ENCODE measurements around the gene EDNRA.

The EDNRA gene

GRCh38 chr4:147546349-147546748 lies 65.5 kb downstream of the EDNRA start:
- CTCF ChIA-PET = interaction anchor here (0.6 to 1.1 kb wide), 3 partner anchors 25 to 28 kb away, joined by 3 read pairs; no protein-coding TSS in a partner anchor

DNA sequence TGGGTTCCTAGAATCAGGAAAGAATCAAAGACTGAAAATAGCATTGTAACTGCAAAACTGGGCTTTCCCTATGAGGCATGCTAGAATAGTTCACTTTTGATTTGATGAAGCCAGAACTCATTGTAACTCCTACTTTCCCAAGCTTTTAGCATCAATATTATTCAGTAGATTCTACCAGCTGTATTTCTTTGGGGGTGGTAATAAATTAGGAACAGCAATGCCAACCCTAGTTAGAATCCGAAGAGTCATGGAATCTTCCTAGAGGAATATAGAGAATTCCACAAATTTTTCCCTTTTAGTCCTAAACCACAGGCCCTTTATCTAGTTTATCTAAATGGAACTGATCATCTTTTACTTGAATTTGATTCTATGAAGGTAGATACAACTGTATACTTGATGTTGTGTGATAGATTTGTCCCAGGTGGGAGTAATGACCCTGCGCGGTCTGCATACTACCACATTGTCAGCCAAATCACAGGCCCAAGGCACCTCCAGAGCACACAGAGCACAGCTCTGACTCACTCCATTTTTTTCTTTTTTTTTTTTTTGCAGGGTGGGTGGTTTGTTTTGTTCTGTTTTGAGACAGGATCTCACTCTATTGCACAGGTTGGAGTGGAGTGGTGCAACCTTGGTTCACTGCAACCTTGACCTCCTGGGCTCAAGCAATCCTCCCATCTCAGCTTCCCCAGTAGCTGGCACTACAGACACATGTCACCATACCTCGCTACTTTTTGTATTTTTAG lies 66.6 kb downstream of the EDNRA start:
- no peak for DNase-seq (ENCODE audit: extremely low spot score)
- ChIA-PET CTCF (interaction anchor here (1.1 kb wide), 1 partner anchor 24 kb away, joined by 3 read pairs; no protein-coding TSS in a partner anchor), POLR2A (no interaction called here)
- TF ChIP-seq FOXM1 (IDR thresholded peaks at IDR 0.05; ENCODE audit: borderline replicate concordance) (no peak), ARNT (IDR thresholded peaks at IDR 0.05) (no peak), TARDBP (IDR thresholded peaks at IDR 0.05) (no peak), FOXK2 (IDR thresholded peaks at IDR 0.05) (no peak), SUZ12 (IDR thresholded peaks at IDR 0.05) (no peak), ELF4 (IDR thresholded peaks at IDR 0.05) (no peak), SP1 (IDR thresholded peaks at IDR 0.05) (no peak), ZNF384 (IDR thresholded peaks at IDR 0.05) (no peak), L3MBTL2 (conservative IDR thresholded peaks at IDR 0.05) (no peak), FOXA1 (IDR thresholded peaks at IDR 0.05) (no peak), LEF1 (IDR thresholded peaks at IDR 0.05; ENCODE audit: borderline replicate concordance) (no peak), NFRKB (IDR thresholded peaks at IDR 0.05) (no peak), CTBP1 (IDR thresholded peaks at IDR 0.05; ENCODE audit: borderline replicate concordance) (no peak), BHLHE40 (IDR thresholded peaks at IDR 0.05; ENCODE audit: borderline replicate concordance) (no peak)

More at GRCh38 chr4:147546349-147546748, 65.5 kb downstream of the EDNRA start:
- TF ChIP-seq ZNF384 (IDR thresholded peaks at IDR 0.05) (no peak), SUZ12 (IDR thresholded peaks at IDR 0.05) (no peak), NFRKB (IDR thresholded peaks at IDR 0.05) (no peak), FOXA1 (IDR thresholded peaks at IDR 0.05) (no peak), LEF1 (IDR thresholded peaks at IDR 0.05; ENCODE audit: borderline replicate concordance) (no peak), HDGF (IDR thresholded peaks at IDR 0.05; ENCODE audit: borderline replicate concordance) (no peak)
- no peak for DNase-seq (ENCODE audit: extremely low spot score)
- POLR2A ChIA-PET = no interaction called here

DNA sequence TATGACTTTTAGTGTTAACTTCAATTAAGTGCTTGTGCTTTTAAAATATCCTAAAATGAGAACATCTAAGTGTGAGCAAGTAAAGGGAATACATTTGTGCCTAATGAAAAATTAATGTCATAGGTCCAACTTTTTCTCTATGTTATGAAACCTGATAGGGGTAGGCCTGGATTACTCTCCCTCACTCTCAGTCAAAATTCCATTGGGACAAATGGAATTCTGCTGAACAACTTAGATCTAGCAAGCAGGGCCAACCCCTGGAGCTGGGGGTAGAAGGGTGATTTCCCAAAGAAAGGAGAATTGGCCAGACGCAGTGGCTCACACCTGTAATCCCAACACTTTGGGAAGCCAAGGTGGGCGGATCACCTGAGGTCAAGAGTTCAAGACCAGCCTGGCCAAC lies 67.4 kb downstream of the EDNRA start:
- ChIA-PET POLR2A (interaction anchor here (1.1 kb wide), 1 partner anchor 136 kb away, joined by 3 read pairs; the partner anchor contains the start of gene PRMT9), CTCF (no interaction called here)
- DNase-seq (ENCODE audit: extremely low spot score) = no peak
- TF ChIP-seq LEF1 (IDR thresholded peaks at IDR 0.05; ENCODE audit: borderline replicate concordance) (no peak), NFRKB (IDR thresholded peaks at IDR 0.05) (no peak), ZNF384 (IDR thresholded peaks at IDR 0.05) (no peak), BHLHE40 (IDR thresholded peaks at IDR 0.05; ENCODE audit: borderline replicate concordance) (no peak), FOXK2 (IDR thresholded peaks at IDR 0.05) (no peak)

GRCh38 chr4:147550626-147551246 lies 69.8 kb downstream of the EDNRA start:
- no peak for DNase-seq (ENCODE audit: extremely low spot score)
- CTCF ChIA-PET = no interaction called here
- TF ChIP-seq PKNOX1 (IDR thresholded peaks at IDR 0.05) (no peak), LEF1 (IDR thresholded peaks at IDR 0.05; ENCODE audit: borderline replicate concordance) (no peak), SUZ12 (IDR thresholded peaks at IDR 0.05) (no peak), L3MBTL2 (conservative IDR thresholded peaks at IDR 0.05) (no peak), ARNT (IDR thresholded peaks at IDR 0.05) (no peak), FOXA1 (IDR thresholded peaks at IDR 0.05) (no peak), CTBP1 (IDR thresholded peaks at IDR 0.05; ENCODE audit: borderline replicate concordance) (no peak), ZNF384 (IDR thresholded peaks at IDR 0.05) (no peak)
- POLR2A ChIA-PET = no interaction called here

- DNase-seq (ENCODE audit: extremely low spot score) = no peak
- ChIA-PET CTCF (no interaction called here), POLR2A (no interaction called here)
- TF ChIP-seq FOXK2 (IDR thresholded peaks at IDR 0.05) (no peak), ELF4 (IDR thresholded peaks at IDR 0.05) (no peak), HDGF (IDR thresholded peaks at IDR 0.05; ENCODE audit: borderline replicate concordance) (no peak), TARDBP (IDR thresholded peaks at IDR 0.05) (no peak), PKNOX1 (IDR thresholded peaks at IDR 0.05) (no peak), SP1 (IDR thresholded peaks at IDR 0.05) (no peak), LEF1 (IDR thresholded peaks at IDR 0.05; ENCODE audit: borderline replicate concordance) (no peak), FOXA1 (IDR thresholded peaks at IDR 0.05) (no peak), L3MBTL2 (conservative IDR thresholded peaks at IDR 0.05) (no peak), BHLHE40 (IDR thresholded peaks at IDR 0.05; ENCODE audit: borderline replicate concordance) (no peak), ZNF384 (IDR thresholded peaks at IDR 0.05) (no peak), CTBP1 (IDR thresholded peaks at IDR 0.05; ENCODE audit: borderline replicate concordance) (no peak)
Measured at GRCh38 chr4:147560625-147561024, 79.7 kb downstream of the EDNRA start.

- no peak for TF ChIP-seq ELF4 (IDR thresholded peaks at IDR 0.05)
- no peak for TF ChIP-seq SP1 (IDR thresholded peaks at IDR 0.05)
- TF ChIP-seq HDGF (IDR thresholded peaks at IDR 0.05; ENCODE audit: borderline replicate concordance) = no peak
- no peak for TF ChIP-seq PKNOX1 (IDR thresholded peaks at IDR 0.05)
- TF ChIP-seq SUZ12 (IDR thresholded peaks at IDR 0.05) = no peak
- no peak for TF ChIP-seq CTBP1 (IDR thresholded peaks at IDR 0.05; ENCODE audit: borderline replicate concordance)
- TF ChIP-seq NFRKB (IDR thresholded peaks at IDR 0.05) = no peak
- TF ChIP-seq BHLHE40 (IDR thresholded peaks at IDR 0.05; ENCODE audit: borderline replicate concordance) = no peak
- no peak for TF ChIP-seq FOXA1 (IDR thresholded peaks at IDR 0.05)
- TF ChIP-seq FOXK2 (IDR thresholded peaks at IDR 0.05) = no peak
- no peak for TF ChIP-seq ARNT (IDR thresholded peaks at IDR 0.05)
- TF ChIP-seq LEF1 (IDR thresholded peaks at IDR 0.05; ENCODE audit: borderline replicate concordance) = no peak
- TF ChIP-seq TARDBP (IDR thresholded peaks at IDR 0.05) = no peak
- TF ChIP-seq FOXM1 (IDR thresholded peaks at IDR 0.05; ENCODE audit: borderline replicate concordance) = no peak
- no peak for TF ChIP-seq L3MBTL2 (conservative IDR thresholded peaks at IDR 0.05)
- TF ChIP-seq ZNF384 (IDR thresholded peaks at IDR 0.05) = no peak
- DNase-seq (ENCODE audit: extremely low spot score) = no peak
- CTCF ChIA-PET = no interaction called here
- POLR2A ChIA-PET = no interaction called here
Measured at GRCh38 chr4:147566762-147567161, 85.9 kb downstream of the EDNRA start.

Measured in HEK293T (cell line).